ENCODE measurements around the gene RALGPS1. TPM values are rescaled to one million over a fixed set of nuclear protein-coding genes. Genes with fewer than 3 reads are reported as not detected.
A peak's percentile ranks its signal among the peaks of the same experiment; 100 is the strongest.

RALGPS1 gene
- total RNA-seq, 1 donor from 2014 or later: 15.2 TPM

DNA sequence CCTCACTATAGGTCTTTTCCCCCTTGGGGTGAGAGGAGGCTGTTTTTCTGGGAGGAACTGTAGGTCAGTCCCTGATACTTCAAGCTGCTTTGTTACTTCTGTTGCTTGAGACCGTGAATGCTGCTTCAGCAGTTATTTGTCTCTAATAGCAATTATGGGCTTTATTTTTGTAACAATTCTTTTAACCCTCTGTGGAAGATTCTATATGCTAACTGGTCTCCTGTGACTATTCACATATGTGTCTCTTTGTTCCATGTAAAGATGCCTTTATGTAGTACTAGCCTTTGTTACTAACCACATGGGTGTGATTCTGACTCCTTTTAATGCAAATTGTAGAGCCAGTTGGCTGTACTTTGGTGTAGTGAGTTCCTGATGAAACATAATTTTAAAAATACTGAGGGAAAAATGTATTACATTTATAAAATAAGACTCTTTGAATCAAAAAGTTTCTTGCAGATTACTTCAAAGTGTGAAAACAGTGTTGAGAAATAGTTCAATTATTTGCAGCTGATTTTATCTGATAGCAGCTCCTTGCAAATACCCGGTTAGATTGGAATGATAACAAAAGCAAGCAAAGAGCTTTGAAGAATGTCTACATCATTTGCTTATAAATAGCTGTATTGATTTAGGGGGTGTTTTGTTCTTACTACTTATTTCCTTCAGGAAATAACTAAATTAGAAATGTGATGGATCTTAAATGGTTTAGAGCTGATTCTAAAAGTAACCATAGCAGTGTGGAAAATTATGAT is 161.2 kb downstream of the RALGPS1 start:
- Histone ChIP-seq H3K9me3 (no peaks in the 10 kb centered on the region), H3K4me3 (no peak overlapping the region), H3K27ac (no peak overlapping the region), H3K4me1 (peaks cover 23% of the 10 kb centered on the region), H3K36me3 (no peaks in the 10 kb centered on the region), H3K27me3 (no peaks in the 10 kb centered on the region)
- DNase-seq (ENCODE audit: extremely low spot score in 2 of 2): no peak
- intact Hi-C loops (cut with DNase I): no loop called here
- no peak for TF ChIP-seq POLR2A (IDR thresholded peaks at IDR 0.05)

DNA sequence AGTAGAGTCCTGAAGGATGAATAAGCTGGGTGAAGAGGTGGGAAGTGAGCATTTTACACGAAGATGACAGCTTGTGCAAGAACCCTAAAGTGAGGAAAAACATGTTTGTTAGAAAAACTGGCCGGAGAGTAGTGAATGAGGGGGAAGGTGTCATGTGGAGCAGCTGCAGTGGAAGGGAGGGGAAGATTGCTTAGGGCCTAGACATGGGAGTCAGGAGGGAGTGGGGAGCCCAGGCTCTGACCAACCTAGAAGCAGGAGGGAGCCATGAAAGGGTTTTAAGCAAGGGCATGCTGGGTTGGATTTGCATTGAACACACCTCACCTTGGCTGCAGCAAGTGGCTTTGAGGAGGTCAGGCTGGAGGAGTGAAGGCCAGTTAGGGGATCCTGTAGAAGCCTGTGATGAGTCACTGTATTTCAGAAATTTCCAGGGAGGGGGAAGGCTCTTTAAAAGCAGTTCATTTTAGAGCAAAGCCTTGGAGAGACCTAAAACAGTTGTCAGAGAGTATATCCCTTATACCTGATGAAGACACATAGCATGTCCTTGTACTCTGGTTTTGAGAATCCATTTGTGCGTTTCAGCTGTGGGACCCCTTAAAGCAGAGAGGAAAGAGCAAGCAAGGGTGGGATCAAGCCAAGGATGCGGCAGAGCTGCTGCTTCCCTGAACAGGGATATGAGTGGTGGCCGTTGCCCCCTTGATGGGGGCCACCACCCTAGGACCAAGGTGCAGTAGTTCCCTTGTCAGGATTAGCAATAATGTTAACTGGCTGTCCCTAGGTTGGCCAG is 162.5 kb downstream of the RALGPS1 start:
- intact Hi-C loops (cut with DNase I): no loop called here
- TF ChIP-seq POLR2A (IDR thresholded peaks at IDR 0.05): no peak
- no peak for TF ChIP-seq POLR2AphosphoS5 (IDR thresholded peaks at IDR 0.05; ENCODE audit: insufficient read depth in 1 of 2, low read depth in 1 of 2)
- TF ChIP-seq, protein P1, sequence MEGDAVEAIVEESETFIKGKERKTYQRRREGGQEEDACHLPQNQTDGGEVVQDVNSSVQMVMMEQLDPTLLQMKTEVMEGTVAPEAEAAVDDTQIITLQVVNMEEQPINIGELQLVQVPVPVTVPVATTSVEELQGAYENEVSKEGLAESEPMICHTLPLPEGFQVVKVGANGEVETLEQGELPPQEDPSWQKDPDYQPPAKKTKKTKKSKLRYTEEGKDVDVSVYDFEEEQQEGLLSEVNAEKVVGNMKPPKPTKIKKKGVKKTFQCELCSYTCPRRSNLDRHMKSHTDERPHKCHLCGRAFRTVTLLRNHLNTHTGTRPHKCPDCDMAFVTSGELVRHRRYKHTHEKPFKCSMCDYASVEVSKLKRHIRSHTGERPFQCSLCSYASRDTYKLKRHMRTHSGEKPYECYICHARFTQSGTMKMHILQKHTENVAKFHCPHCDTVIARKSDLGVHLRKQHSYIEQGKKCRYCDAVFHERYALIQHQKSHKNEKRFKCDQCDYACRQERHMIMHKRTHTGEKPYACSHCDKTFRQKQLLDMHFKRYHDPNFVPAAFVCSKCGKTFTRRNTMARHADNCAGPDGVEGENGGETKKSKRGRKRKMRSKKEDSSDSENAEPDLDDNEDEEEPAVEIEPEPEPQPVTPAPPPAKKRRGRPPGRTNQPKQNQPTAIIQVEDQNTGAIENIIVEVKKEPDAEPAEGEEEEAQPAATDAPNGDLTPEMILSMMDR (IDR thresholded peaks at IDR 0.05): no peak
- DNase-seq (ENCODE audit: extremely low spot score in 2 of 2): peak in 1 of 2 donors; percentile 87
- H3K9me3 ChIP-seq: no peaks in the 10 kb centered on the region
- H3K27ac ChIP-seq: no peak overlapping the region
- H3K27me3 ChIP-seq: no peaks in the 10 kb centered on the region
- no peaks in the 10 kb centered on the region for H3K36me3 ChIP-seq
- peaks cover 23% of the 10 kb centered on the region for H3K4me1 ChIP-seq
- no peak overlapping the region for H3K4me3 ChIP-seq

DNA sequence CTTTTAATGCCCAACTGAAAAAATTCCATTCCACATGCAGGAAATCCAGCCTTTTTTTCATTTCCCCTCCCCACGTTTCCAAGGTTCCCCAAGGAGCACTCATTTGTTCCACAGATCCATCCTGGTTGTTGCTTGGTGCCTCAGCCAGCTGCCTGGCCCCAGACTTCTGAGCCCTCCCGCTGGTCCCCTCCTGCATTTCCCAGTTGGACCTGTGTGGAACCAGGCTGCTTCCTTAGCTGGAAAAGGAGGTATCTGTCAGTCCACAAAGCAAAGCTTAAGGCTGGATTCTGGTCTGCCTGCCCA is 163.0 kb downstream of the RALGPS1 start:
- TF ChIP-seq POLR2A (IDR thresholded peaks at IDR 0.05) (no peak), POLR2AphosphoS5 (IDR thresholded peaks at IDR 0.05; ENCODE audit: insufficient read depth in 1 of 2, low read depth in 1 of 2) (no peak)
- TF ChIP-seq, protein P1 (IDR thresholded peaks at IDR 0.05): no peak
- Histone ChIP-seq H3K36me3 (no peaks in the 10 kb centered on the region), H3K4me1 (peaks cover 23% of the 10 kb centered on the region), H3K27ac (no peak overlapping the region), H3K27me3 (no peaks in the 10 kb centered on the region), H3K4me3 (no peak overlapping the region), H3K9me3 (no peaks in the 10 kb centered on the region)
- peak in 1 of 2 donors; percentile 82 for DNase-seq (ENCODE audit: extremely low spot score in 2 of 2)
- intact Hi-C loops (cut with DNase I): no loop called here

DNA sequence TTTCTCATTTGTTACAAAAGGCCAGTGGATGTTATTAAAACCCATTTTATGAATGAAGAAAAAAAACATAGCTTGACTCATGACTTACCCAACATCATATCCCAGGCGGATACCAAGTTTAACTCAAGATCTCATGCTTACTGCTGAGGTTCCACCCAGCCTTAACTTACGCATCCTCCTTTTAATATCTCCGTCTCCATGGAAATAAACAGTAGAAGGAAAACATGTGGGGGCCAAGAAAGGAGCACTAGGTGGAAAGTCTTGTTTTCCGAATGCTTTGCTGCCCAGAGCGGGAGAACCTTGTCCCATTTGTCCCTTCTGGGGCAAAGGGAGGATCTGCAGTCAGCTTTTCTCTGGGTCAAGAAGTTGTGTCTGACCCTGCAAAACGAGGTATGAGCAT is 163.8 kb downstream of the RALGPS1 start:
- no peak overlapping the region for H3K27ac ChIP-seq
- no peak overlapping the region for H3K4me3 ChIP-seq
- intact Hi-C loops (cut with DNase I): no loop called here
- no peaks in the 10 kb centered on the region for H3K27me3 ChIP-seq
- no peaks in the 10 kb centered on the region for H3K36me3 ChIP-seq
- DNase-seq (ENCODE audit: extremely low spot score in 2 of 2): peak in 1 of 2 donors; percentile 69
- H3K4me1 ChIP-seq: peaks cover 23% of the 10 kb centered on the region
- no peaks in the 10 kb centered on the region for H3K9me3 ChIP-seq
- TF ChIP-seq POLR2AphosphoS5 (IDR thresholded peaks at IDR 0.05; ENCODE audit: insufficient read depth in 1 of 2, low read depth in 1 of 2) (no peak), POLR2A (IDR thresholded peaks at IDR 0.05) (no peak)
- TF ChIP-seq, protein P1 (IDR thresholded peaks at IDR 0.05): no peak

DNA sequence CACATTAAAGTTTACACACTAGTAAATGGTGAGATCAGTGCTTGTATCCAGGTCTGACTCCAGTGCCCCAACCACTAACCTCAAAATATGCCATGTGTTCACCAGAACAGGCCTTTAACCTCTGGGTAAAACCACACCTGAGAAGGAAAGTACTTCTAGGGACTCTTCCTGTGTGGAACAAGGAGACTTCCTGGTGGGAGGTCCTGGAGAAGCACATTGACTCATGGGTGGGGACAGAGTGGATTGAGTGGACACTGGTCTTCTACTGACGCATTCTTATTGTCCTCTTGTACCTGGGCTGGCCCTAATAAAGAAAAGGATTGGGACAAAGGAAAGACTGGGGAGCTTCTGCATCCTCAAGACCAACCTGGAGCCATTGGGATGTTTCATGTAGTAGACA is 164.4 kb downstream of the RALGPS1 start:
- Histone ChIP-seq H3K27ac (no peak overlapping the region), H3K9me3 (no peaks in the 10 kb centered on the region), H3K4me3 (no peak overlapping the region), H3K27me3 (no peaks in the 10 kb centered on the region), H3K36me3 (no peaks in the 10 kb centered on the region), H3K4me1 (peaks cover 23% of the 10 kb centered on the region)
- TF ChIP-seq POLR2AphosphoS5 (IDR thresholded peaks at IDR 0.05; ENCODE audit: insufficient read depth in 1 of 2, low read depth in 1 of 2) (no peak), POLR2A (IDR thresholded peaks at IDR 0.05) (no peak)
- TF ChIP-seq, protein P1 (IDR thresholded peaks at IDR 0.05): no peak
- DNase-seq (ENCODE audit: extremely low spot score in 2 of 2): peak in 1 of 2 donors; percentile 37
- intact Hi-C loops (cut with DNase I): no loop called here

All from vagina (tissue), 2 donors.